ENCODE measurements around the gene SUCLA2. TPM values are rescaled to one million over a fixed set of nuclear protein-coding genes. Genes with fewer than 3 reads are reported as not detected.

SUCLA2 gene
- total RNA-seq, 2 experiments from 2014 or later: 34.1 to 34.7 TPM

GRCh38 chr13:47929156-47929555, 71.9 kb downstream of the SUCLA2 start:
- ChIA-PET CTCF (interaction anchor here (1.2 kb wide), 1 partner anchor 73 kb away, joined by 3 read pairs; no protein-coding TSS in a partner anchor), POLR2A (no interaction called here)
- no peak overlapping the region for H3K4me3 Mint-ChIP-seq
- no peaks in the 10 kb centered on the region for H3K36me3 Mint-ChIP-seq (ENCODE audit: low read depth)
- no peaks in the 10 kb centered on the region for H3K4me1 Mint-ChIP-seq
- H3K9me3 Mint-ChIP-seq: no peaks in the 10 kb centered on the region
- DNase-seq: no peak
- no peaks in the 10 kb centered on the region for H3K27me3 Mint-ChIP-seq
- H3K27ac Mint-ChIP-seq: no peak overlapping the region

GRCh38 chr13:47917022-47917574, 84.0 kb downstream of the SUCLA2 start:
- Mint-ChIP-seq H3K9me3 (peaks cover 9% of the 10 kb centered on the region), H3K27me3 (no peaks in the 10 kb centered on the region), H3K4me3 (no peak overlapping the region), H3K4me1 (no peaks in the 10 kb centered on the region), H3K27ac (no peak overlapping the region), H3K36me3 (ENCODE audit: low read depth) (no peaks in the 10 kb centered on the region)
- no peak for DNase-seq
- CTCF ChIA-PET: interaction anchor here (1.6 kb wide), 1 partner anchor 9 kb away, joined by 4 read pairs; no protein-coding TSS in a partner anchor
- POLR2A ChIA-PET: no interaction called here

GRCh38 chr13:47908197-47908902, 92.7 kb downstream of the SUCLA2 start:
- Mint-ChIP-seq H3K27ac (no peak overlapping the region), H3K4me3 (no peak overlapping the region), H3K27me3 (no peaks in the 10 kb centered on the region), H3K36me3 (ENCODE audit: low read depth) (no peaks in the 10 kb centered on the region), H3K9me3 (peaks cover 4% of the 10 kb centered on the region), H3K4me1 (peaks cover 3% of the 10 kb centered on the region)
- POLR2A ChIA-PET: no interaction called here
- CTCF ChIA-PET: interaction anchor here (1.5 kb wide), 1 partner anchor 9 kb away, joined by 4 read pairs; no protein-coding TSS in a partner anchor
- DNase-seq: no peak

GRCh38 chr13:47904891-47905290, 96.2 kb downstream of the SUCLA2 start:
- Mint-ChIP-seq H3K36me3 (ENCODE audit: low read depth) (no peaks in the 10 kb centered on the region), H3K4me3 (no peak overlapping the region), H3K4me1 (peaks cover 3% of the 10 kb centered on the region), H3K9me3 (no peaks in the 10 kb centered on the region), H3K27me3 (no peaks in the 10 kb centered on the region), H3K27ac (no peak overlapping the region)
- CTCF ChIA-PET: no interaction called here
- DNase-seq: no peak
- POLR2A ChIA-PET: no interaction called here

GRCh38 chr13:47904241-47904640, 96.8 kb downstream of the SUCLA2 start:
- POLR2A ChIA-PET: no interaction called here

GRCh38 chr13:47903836-47904235, 97.2 kb downstream of the SUCLA2 start:
- H3K4me3 Mint-ChIP-seq: no peak overlapping the region
- H3K27ac Mint-ChIP-seq: no peak overlapping the region
- peaks cover 3% of the 10 kb centered on the region for H3K4me1 Mint-ChIP-seq
- ChIA-PET CTCF (no interaction called here), POLR2A (no interaction called here)
- DNase-seq: no peak
- no peaks in the 10 kb centered on the region for H3K36me3 Mint-ChIP-seq (ENCODE audit: low read depth)
- H3K9me3 Mint-ChIP-seq: no peaks in the 10 kb centered on the region
- H3K27me3 Mint-ChIP-seq: no peaks in the 10 kb centered on the region

More at GRCh38 chr13:47904241-47904640, 96.8 kb downstream of the SUCLA2 start:
- CTCF ChIA-PET: no interaction called here
- Mint-ChIP-seq H3K9me3 (no peaks in the 10 kb centered on the region), H3K27ac (no peak overlapping the region), H3K36me3 (ENCODE audit: low read depth) (no peaks in the 10 kb centered on the region), H3K4me3 (no peak overlapping the region), H3K27me3 (no peaks in the 10 kb centered on the region), H3K4me1 (peaks cover 3% of the 10 kb centered on the region)
- no peak for DNase-seq

- DNase-seq: no peak
Observed at GRCh38 chr13:47901441-47901840, 99.6 kb downstream of the SUCLA2 start.

GRCh38 chr13:47898080-47898479, 103.0 kb downstream of the SUCLA2 start:
- ChIA-PET POLR2A (no interaction called here), CTCF (no interaction called here)
- Mint-ChIP-seq H3K36me3 (ENCODE audit: low read depth) (no peaks in the 10 kb centered on the region), H3K9me3 (no peaks in the 10 kb centered on the region), H3K27me3 (no peaks in the 10 kb centered on the region), H3K4me3 (no peak overlapping the region), H3K4me1 (peaks cover 7% of the 10 kb centered on the region), H3K27ac (no peak overlapping the region)
- no peak for DNase-seq

More at GRCh38 chr13:47901441-47901840, 99.6 kb downstream of the SUCLA2 start:
- POLR2A ChIA-PET: no interaction called here
- no peaks in the 10 kb centered on the region for H3K9me3 Mint-ChIP-seq
- no peak overlapping the region for H3K4me3 Mint-ChIP-seq
- H3K27ac Mint-ChIP-seq: no peak overlapping the region
- peaks cover 3% of the 10 kb centered on the region for H3K4me1 Mint-ChIP-seq
- CTCF ChIA-PET: no interaction called here
- H3K27me3 Mint-ChIP-seq: no peaks in the 10 kb centered on the region
- H3K36me3 Mint-ChIP-seq (ENCODE audit: low read depth): no peaks in the 10 kb centered on the region

GRCh38 chr13:47897411-47898050, 103.5 kb downstream of the SUCLA2 start:
- Mint-ChIP-seq H3K27me3 (no peaks in the 10 kb centered on the region), H3K27ac (no peak overlapping the region), H3K4me3 (no peak overlapping the region), H3K9me3 (no peaks in the 10 kb centered on the region), H3K36me3 (ENCODE audit: low read depth) (no peaks in the 10 kb centered on the region), H3K4me1 (peaks cover 9% of the 10 kb centered on the region)
- no peak for DNase-seq
- CTCF ChIA-PET: no interaction called here
- POLR2A ChIA-PET: no interaction called here

GRCh38 chr13:47896546-47896945, 104.5 kb downstream of the SUCLA2 start:
- H3K36me3 Mint-ChIP-seq (ENCODE audit: low read depth): no peaks in the 10 kb centered on the region
- ChIA-PET CTCF (interaction anchor here (0.6 kb wide), 1 partner anchor 101 kb away, joined by 4 read pairs; no protein-coding TSS in a partner anchor), POLR2A (no interaction called here)
- H3K27ac Mint-ChIP-seq: no peak overlapping the region
- no peaks in the 10 kb centered on the region for H3K9me3 Mint-ChIP-seq
- H3K27me3 Mint-ChIP-seq: no peaks in the 10 kb centered on the region
- H3K4me1 Mint-ChIP-seq: peaks cover 9% of the 10 kb centered on the region
- no peak overlapping the region for H3K4me3 Mint-ChIP-seq
- no peak for DNase-seq

GRCh38 chr13:47896111-47896510, 105.0 kb downstream of the SUCLA2 start:
- no peaks in the 10 kb centered on the region for H3K27me3 Mint-ChIP-seq

GRCh38 chr13:47893527-47893926, 107.5 kb downstream of the SUCLA2 start:
- no peak for DNase-seq
- no peaks in the 10 kb centered on the region for H3K27me3 Mint-ChIP-seq
- H3K27ac Mint-ChIP-seq: peak overlapping the region; percentile 21
- ChIA-PET POLR2A (no interaction called here), CTCF (no interaction called here)
- H3K4me3 Mint-ChIP-seq: no peak overlapping the region
- no peaks in the 10 kb centered on the region for H3K36me3 Mint-ChIP-seq (ENCODE audit: low read depth)
- no peaks in the 10 kb centered on the region for H3K9me3 Mint-ChIP-seq
- H3K4me1 Mint-ChIP-seq: peaks cover 19% of the 10 kb centered on the region

More at GRCh38 chr13:47896111-47896510, 105.0 kb downstream of the SUCLA2 start:
- no peaks in the 10 kb centered on the region for H3K9me3 Mint-ChIP-seq
- H3K4me1 Mint-ChIP-seq: peaks cover 9% of the 10 kb centered on the region
- no peak overlapping the region for H3K4me3 Mint-ChIP-seq
- no peaks in the 10 kb centered on the region for H3K36me3 Mint-ChIP-seq (ENCODE audit: low read depth)
- ChIA-PET CTCF (interaction anchor here (0.6 kb wide), 1 partner anchor 102 kb away, joined by 4 read pairs; no protein-coding TSS in a partner anchor), POLR2A (no interaction called here)
- no peak overlapping the region for H3K27ac Mint-ChIP-seq
- DNase-seq: no peak
